ENCODE data around the gene COL6A1. TPM values are rescaled to one million over a fixed set of nuclear protein-coding genes. Genes with fewer than 3 reads are reported as not detected.

Gene COL6A1
- total and polyA plus RNA-seq, 2 of the 4 experiments (the other 2 are of a cell fraction): 173 to 1,578 TPM

- Histone ChIP-seq H2BK15ac (ENCODE audit: low read depth, low read length) (no peak overlapping the region), H3K14ac (replicated peaks; ENCODE audit: low read depth, low read length) (no peak overlapping the region)
- POLR2A ChIA-PET (ENCODE audit: unreplicated experiment): no interaction called here
These were observed 16.9 kb upstream of the COL6A1 start for GRCh38 chr21:45964649-45965048.

More at GRCh38 chr21:45964649-45965048, 16.9 kb upstream of the COL6A1 start:
- Histone ChIP-seq H3K4ac (ENCODE audit: low read depth, low read length) (no peak overlapping the region), H4K91ac (ENCODE audit: insufficient read depth, low read depth, low read length) (no peak overlapping the region), H2BK20ac (ENCODE audit: low read depth, low read length) (no peak overlapping the region), H2AK5ac (ENCODE audit: low read depth, low read length) (no peak overlapping the region), H4K8ac (ENCODE audit: low read depth in 2 of 2, low read length in 2 of 2) (no peak overlapping the region), H3K79me1 (ENCODE audit: low read depth in 1 of 2, low read length in 2 of 2) (no peaks in the 10 kb centered on the region), H3K9me3 (ENCODE audit: control insufficient read depth, insufficient read depth, low read length) (peaks cover 12% of the 10 kb centered on the region; the same call in 1 of the 2 replicates), H3K9ac (ENCODE audit: low read depth, low read length) (no peak overlapping the region), H2AK9ac (replicated peaks; ENCODE audit: low read depth, low read length, poor library complexity) (no peak overlapping the region), H3K27ac (ENCODE audit: insufficient read depth, low read length) (no peak overlapping the region), H3K4me3 (ENCODE audit: insufficient read depth, low read depth, low read length) (no peak overlapping the region), H3K23ac (ENCODE audit: low read depth, low read length) (no peak overlapping the region), H3K27me3 (ENCODE audit: control insufficient read depth, insufficient read depth, low read length) (no peaks in the 10 kb centered on the region), H3K4me1 (ENCODE audit: control insufficient read depth, insufficient read depth, low read length) (no peaks in the 10 kb centered on the region), H2AFZ (replicated peaks; ENCODE audit: low read length, poor library complexity) (no peak overlapping the region), H3K56ac (ENCODE audit: extremely low read depth, insufficient read depth, low read length) (no peak overlapping the region), H3K4me2 (ENCODE audit: low read depth, low read length) (no peak overlapping the region), H4K20me1 (ENCODE audit: insufficient read depth, low read length) (no peaks in the 10 kb centered on the region), H3K18ac (ENCODE audit: low read depth, low read length) (no peak overlapping the region), H3K9me1 (ENCODE audit: insufficient read depth, low read length) (0 out of 2 replicates have a peak, but pooled peaks cover under 1% of the 10 kb centered on the region), H4K5ac (ENCODE audit: low read depth, low read length) (no peak overlapping the region), H2BK120ac (ENCODE audit: low read depth, low read length) (no peak overlapping the region), H3K36me3 (ENCODE audit: control insufficient read depth, insufficient read depth, low read length) (no peaks in the 10 kb centered on the region), H2BK5ac (ENCODE audit: low read depth, low read length, poor library complexity, severe bottlenecking) (no peak overlapping the region)
- TF ChIP-seq CTCF (conservative IDR thresholded peaks at IDR 0.05; ENCODE audit: low read depth, low read length) (no peak), MAZ (IDR thresholded peaks at IDR 0.05; ENCODE audit: borderline replicate concordance, low read depth, low read length) (no peak), CEBPB (IDR thresholded peaks at IDR 0.05; ENCODE audit: low read depth, low read length) (no peak), RAD21 (IDR thresholded peaks at IDR 0.05; ENCODE audit: low read length) (no peak), MXI1 (IDR thresholded peaks at IDR 0.05; ENCODE audit: borderline replicate concordance, low read depth, low read length) (no peak), SMC3 (IDR thresholded peaks at IDR 0.05; ENCODE audit: low read depth, low read length) (no peak), NFE2L2 (IDR thresholded peaks at IDR 0.05; ENCODE audit: low read depth, low read length) (no peak), POLR2A (IDR thresholded peaks at IDR 0.05; ENCODE audit: low read depth, low read length) (no peak), CHD1 (IDR thresholded peaks at IDR 0.05; ENCODE audit: low read depth, low read length) (no peak), BHLHE40 (IDR thresholded peaks at IDR 0.05; ENCODE audit: low read depth, low read length) (no peak), FOS (IDR thresholded peaks at IDR 0.05; ENCODE audit: low read depth, low read length) (no peak), RFX5 (IDR thresholded peaks at IDR 0.05; ENCODE audit: low read depth, low read length) (no peak), MAFK (IDR thresholded peaks at IDR 0.05; ENCODE audit: low read depth, low read length) (no peak), RCOR1 (IDR thresholded peaks at IDR 0.05; ENCODE audit: insufficient replicate concordance, low read length) (no peak), USF2 (IDR thresholded peaks at IDR 0.05; ENCODE audit: low read depth, low read length) (no peak)
- TF ChIP-seq, protein P1, sequence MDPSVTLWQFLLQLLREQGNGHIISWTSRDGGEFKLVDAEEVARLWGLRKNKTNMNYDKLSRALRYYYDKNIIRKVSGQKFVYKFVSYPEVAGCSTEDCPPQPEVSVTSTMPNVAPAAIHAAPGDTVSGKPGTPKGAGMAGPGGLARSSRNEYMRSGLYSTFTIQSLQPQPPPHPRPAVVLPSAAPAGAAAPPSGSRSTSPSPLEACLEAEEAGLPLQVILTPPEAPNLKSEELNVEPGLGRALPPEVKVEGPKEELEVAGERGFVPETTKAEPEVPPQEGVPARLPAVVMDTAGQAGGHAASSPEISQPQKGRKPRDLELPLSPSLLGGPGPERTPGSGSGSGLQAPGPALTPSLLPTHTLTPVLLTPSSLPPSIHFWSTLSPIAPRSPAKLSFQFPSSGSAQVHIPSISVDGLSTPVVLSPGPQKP (IDR thresholded peaks at IDR 0.05; ENCODE audit: borderline replicate concordance, low read depth, low read length): no peak
- dilution Hi-C loops (cut with HindIII; ENCODE audit: low sequenced_read_pairs, unreplicated experiment): no loop called here
- in situ Hi-C loops (cut with MboI; ENCODE audit: low sequenced_read_pairs): no loop called here
- BruUV-seq (replicated peaks): no TSS peak
- no peak for ATAC-seq (ENCODE audit: low read depth)
- CTCF ChIA-PET: no interaction called here
- DNase-seq: no peak
- intact Hi-C loops (cut with micrococcal nuclease): no loop called here
- WGBS, 2 experiments (ENCODE audit: extremely low coverage in 2 of 2, insufficient read length in 1 of 2): 0% methylated on average over 1 of the region's 1 CpG; no CpG with 5 or more reads in 1 of the 2 experiments

All from IMR-90 (cell line).